ENCODE data around the gene RBM17.
"Not testable (repeated sequence)": the region's sequence is repeated elsewhere in the genome, so short reads cannot be mapped to it uniquely, and the experiment has no call there.

Gene RBM17

GRCh38 chr10:6139470-6139869, 50.6 kb downstream of the RBM17 start:
- no peak for TF ChIP-seq CTCF (conservative IDR thresholded peaks at IDR 0.05; ENCODE audit: low read depth, low read length)
- no peak overlapping the region for H3K4me3 ChIP-seq (ENCODE audit: low read length)
- no peak for DNase-seq (ENCODE audit: low read depth)

GRCh38 chr10:6140141-6140841, 51.5 kb downstream of the RBM17 start:
- no peak overlapping the region for H3K4me3 ChIP-seq (ENCODE audit: low read length)
- no peak for TF ChIP-seq CTCF (conservative IDR thresholded peaks at IDR 0.05; ENCODE audit: low read depth, low read length)
- DNase-seq (ENCODE audit: low read depth) = no peak

GRCh38 chr10:6140965-6141295, 52.1 kb downstream of the RBM17 start:
- DNase-seq (ENCODE audit: low read depth) = no peak
- no peak for TF ChIP-seq CTCF (conservative IDR thresholded peaks at IDR 0.05; ENCODE audit: low read depth, low read length)
- no peak overlapping the region for H3K4me3 ChIP-seq (ENCODE audit: low read length)

GRCh38 chr10:6141296-6142151, 52.7 kb downstream of the RBM17 start:
- TF ChIP-seq CTCF (conservative IDR thresholded peaks at IDR 0.05; ENCODE audit: low read depth, low read length) = no peak
- peak overlapping the region; percentile 23 for H3K4me3 ChIP-seq (ENCODE audit: low read length)
- peak; percentile 48 for DNase-seq (ENCODE audit: low read depth)

GRCh38 chr10:6142186-6142585, 53.4 kb downstream of the RBM17 start:
- not testable (repeated sequence) for H3K4me3 ChIP-seq (ENCODE audit: low read length); DNase-seq (ENCODE audit: low read depth)

- no peak for TF ChIP-seq CTCF (conservative IDR thresholded peaks at IDR 0.05; ENCODE audit: low read depth, low read length)
- H3K4me3 ChIP-seq (ENCODE audit: low read length) = no peak overlapping the region
- DNase-seq (ENCODE audit: low read depth) = no peak
Measured at GRCh38 chr10:6142644-6143043, 53.8 kb downstream of the RBM17 start.

- no peak for DNase-seq (ENCODE audit: low read depth)
- H3K4me3 ChIP-seq (ENCODE audit: low read length) = no peak overlapping the region
- TF ChIP-seq CTCF (conservative IDR thresholded peaks at IDR 0.05; ENCODE audit: low read depth, low read length) = no peak
Measured at GRCh38 chr10:6143181-6143580, 54.3 kb downstream of the RBM17 start.

Data from retinal pigment epithelial cell (primary cell).